DMS53 (cell line): ENCODE data around the gene CTDSP2.
"Not testable (repeated sequence)": the region's sequence is repeated elsewhere in the genome, so short reads cannot be mapped to it uniquely, and the experiment has no call there.

Source experiments
- DNase-seq: peaks from one replicate; lab custom pipeline; 2025; lab: John Stamatoyannopoulos, UW

The CTDSP2 gene

DNA sequence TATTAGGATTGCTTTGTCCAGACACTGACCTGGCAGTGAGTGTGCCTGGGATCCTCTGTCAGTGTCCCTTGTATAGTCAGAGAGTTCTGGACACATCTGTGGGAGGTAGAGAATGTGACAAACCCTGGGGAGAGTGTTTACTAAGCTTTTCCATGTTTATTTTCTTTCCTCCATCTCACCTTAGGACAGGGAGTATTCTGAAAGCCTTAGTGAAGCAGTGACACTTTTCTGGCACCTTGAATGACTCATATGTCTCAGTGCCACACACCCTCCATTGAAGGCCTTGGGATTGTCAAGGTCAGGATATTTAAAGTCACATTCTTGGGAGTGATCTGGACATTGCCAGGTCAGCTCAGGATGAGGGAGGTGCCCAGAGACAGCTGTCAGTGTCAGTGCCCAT, 34.9 kb upstream of the CTDSP2 start:
- DNase-seq = no peak

DNA sequence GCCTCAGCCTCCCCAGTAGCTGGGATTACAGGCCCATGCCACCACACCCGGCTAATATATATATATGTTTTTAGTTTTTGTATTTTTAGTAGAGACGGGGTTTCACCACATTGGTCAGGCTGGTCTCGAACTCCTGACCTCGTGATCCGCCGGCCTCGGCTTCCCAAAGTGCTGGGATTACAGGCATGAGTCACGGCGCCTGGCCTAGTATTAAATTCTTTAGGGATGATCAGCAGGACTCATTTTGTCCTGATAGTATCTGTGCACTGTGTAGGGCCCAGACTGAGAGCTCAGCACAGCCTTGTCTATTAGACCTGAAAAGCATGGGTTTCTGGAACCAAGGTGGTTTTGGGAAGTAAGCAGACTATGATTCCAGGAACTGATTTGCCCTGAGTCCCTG, 34.5 kb upstream of the CTDSP2 start:
- DNase-seq = not testable (repeated sequence)

DNA sequence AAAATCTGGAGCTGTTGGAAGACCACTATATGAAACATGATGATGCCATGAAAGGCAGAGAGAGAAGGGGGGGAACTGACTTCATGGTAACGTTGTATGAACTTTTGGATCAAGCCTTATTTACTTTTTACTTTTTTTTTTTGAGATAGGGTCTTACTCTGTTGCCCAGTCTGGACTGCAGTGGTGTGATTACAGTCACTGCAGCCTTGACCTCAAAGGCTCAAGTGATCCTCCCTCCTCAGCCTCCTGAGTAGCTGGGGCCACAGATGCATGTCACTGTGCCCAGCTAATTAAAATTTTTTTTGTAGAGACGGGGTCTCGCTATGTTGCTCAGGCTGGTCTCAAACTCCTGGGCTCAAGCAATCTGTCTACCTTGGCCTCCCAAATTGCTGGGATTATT, 31.3 kb upstream of the CTDSP2 start:
- DNase-seq = no peak

DNA sequence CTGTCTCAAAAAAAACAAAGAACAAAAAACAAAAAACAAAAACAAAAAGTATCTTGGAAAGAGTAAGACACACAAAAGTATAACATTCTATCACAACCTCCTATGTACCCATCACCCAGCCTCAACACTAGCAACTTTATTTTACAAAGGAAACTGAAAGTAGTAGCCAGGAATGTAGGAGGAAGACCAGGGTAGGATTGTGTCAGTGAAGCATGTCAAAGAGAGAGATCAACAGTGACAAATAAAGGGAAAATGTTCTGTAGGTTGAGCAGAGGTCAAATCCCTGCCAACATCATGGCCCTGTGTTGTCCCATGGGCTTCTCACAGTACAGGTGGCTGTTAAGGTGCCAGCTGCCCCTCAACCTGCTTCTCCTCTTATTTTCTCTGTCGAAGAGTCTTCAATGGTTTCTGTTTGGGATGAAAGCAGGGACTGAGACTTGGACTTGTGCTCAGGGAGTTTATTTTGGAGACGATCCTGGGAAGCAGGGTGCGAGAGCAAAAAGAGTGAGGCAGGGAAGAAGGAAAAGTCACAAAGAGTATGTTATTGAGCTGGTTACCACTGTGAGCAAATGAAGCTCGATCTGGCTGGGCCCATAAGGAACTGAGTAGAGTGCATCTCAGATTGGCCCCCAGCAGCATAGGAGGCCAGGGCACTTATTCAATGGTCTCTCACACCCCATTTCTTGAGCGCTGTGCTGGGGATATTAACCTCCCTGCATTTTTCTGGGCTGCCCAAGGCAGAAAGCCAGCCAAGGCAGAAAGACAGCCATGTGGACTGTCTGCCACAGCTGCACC, 29.4 kb upstream of the CTDSP2 start:
- DNase-seq = no peak

DNA sequence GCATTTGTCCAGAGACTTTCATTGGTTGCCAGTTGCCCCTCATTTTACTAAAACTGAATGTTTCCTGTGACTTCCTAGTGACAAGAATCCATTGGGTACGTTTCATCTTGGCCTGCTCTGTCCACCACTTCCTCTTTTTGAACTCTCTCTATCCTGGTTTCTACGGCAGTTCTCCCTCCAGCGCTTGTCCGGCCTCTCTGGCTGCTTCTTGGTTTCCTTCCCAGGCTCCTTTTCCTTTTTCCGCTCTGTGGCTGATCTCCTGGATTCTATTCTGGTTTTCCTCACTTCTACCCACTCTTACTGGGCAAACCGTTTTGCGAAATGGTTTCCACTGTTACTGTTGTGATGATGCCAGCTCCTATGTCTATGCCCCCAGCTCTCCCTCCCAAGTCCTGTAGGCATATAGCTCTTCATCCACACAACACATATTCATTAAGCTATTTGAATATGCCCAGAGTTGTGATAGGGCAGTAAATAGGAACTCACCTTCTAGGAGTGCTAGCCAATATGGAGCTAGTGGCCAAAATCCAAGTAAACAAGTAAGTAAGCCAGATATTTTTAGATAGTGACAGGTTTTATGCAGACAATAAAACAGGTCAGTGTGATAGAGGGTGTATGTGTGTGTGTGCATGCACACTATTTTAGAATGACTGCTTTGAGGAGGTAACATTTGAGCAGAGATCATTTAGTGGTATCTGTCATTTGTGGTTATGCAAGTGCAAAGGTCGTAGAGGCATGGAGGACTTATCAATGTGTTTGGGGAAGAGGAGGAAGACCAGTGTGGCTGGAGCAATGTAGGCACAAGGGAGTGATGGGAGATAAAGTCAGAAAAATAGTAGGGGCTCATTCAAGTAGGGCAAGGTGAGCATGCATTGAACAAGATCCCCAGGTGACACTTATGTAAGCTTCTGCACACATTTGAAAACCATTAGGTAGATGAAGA, 27.9 kb upstream of the CTDSP2 start:
- DNase-seq = no peak

DNA sequence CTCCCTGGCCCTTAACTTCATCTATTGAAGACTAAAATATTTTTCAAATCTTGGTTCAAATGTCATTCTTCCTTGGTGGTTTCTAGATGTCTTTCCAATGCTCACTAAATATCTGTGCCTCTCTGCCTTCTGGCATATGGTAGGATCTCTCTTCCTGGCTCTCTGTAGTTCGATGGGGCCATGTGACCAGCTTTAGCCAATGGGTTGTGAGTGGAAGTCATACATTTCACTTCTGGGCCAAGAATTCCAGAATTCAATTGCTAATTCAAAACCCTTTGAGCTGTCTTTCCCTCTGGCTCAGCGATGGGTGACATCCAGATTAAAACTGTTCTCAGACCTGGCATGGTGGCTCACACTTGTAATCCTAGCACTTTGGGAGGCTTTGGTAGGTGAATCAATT, 25.8 kb upstream of the CTDSP2 start:
- DNase-seq = no peak

DNA sequence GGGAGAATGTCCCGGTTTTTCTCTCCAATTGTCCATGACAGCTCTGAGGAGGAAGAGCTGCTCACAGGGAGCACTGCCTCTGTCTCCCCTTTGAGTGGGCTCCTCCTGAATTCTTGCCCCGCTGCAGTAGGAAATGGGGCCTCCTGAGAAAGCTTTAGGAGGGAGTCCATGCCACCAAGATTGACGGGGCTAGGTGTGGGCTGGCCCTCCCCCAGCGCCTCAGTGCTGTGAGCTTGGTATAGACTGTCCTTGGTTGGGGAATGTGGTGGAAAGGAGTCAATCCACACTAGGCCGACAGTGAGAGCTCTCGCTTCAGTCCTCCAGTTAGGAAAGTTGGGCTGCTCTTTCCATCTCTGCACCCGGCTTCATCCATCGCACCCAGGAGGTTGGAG, 23.4 kb upstream of the CTDSP2 start:
- DNase-seq = no peak

DNA sequence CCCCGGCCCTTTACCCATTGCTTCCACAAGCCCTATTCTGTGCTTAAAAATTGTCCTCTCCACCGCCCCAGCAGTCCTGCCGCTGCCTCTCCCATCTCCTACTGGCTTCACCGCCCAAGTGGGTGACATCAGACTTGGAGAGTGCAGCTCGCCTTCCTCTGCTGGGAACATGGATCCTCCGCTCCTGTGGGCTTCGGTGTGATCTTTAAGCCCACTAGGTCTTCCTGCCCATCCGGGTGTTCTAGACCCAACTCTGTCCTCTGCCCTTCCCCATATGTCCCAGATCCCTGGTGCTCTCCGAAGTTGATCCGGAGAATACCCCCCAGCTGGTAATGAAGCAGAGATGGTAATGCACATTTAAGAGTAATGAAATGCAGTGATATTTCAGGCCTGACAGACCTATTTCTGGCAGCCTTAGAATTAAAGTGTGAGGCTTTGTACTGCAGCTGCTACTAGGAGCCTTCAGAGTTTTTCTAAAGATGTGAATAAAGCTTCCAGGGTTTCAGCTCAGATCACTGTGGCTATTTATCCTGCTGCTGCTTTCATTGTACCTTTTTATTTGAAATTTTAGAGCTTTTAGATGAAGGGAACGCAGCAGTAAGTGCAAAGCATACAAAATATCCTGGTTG, 22.9 kb upstream of the CTDSP2 start:
- DNase-seq = no peak

DNA sequence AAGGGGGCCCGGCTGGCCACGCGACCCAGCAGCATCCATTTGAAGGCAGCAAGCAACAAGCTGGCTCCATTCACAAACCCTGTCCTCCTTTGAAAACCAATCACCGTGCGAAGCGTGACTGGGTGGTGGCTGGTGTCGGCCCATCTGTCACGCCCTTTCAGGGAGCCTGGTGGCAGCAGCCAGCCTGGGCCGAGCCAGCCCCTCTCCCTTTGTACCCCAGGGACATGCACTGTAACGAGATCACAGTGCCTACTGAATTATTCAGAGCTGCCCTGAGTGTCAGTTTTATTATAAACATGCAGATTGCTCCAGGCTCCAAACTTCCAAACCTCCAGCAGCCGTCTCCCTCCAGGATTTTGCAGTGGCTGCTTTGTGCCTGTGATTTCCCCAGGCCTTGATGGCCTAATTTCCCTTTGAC, 22.3 kb upstream of the CTDSP2 start:
- no peak for DNase-seq

DNA sequence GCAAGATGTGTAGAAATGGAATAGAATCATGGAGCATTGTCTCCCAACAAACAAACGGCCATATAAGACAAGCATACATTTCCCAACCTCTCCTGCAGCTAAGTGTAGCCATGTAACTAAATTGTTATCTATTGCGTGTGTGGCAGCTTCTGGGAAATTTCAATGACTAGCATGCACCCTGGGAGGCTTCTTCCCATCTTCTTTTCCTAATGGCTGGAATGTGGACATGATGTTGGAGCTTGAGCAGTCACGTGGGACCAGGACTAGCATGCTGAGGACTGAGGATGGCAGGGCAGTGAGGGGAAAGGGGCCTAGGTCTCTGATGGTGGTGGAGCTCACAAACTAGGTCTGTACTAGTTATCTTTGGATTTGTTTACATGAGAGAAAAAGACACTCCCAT, 21.7 kb upstream of the CTDSP2 start:
- no peak for DNase-seq

DNA sequence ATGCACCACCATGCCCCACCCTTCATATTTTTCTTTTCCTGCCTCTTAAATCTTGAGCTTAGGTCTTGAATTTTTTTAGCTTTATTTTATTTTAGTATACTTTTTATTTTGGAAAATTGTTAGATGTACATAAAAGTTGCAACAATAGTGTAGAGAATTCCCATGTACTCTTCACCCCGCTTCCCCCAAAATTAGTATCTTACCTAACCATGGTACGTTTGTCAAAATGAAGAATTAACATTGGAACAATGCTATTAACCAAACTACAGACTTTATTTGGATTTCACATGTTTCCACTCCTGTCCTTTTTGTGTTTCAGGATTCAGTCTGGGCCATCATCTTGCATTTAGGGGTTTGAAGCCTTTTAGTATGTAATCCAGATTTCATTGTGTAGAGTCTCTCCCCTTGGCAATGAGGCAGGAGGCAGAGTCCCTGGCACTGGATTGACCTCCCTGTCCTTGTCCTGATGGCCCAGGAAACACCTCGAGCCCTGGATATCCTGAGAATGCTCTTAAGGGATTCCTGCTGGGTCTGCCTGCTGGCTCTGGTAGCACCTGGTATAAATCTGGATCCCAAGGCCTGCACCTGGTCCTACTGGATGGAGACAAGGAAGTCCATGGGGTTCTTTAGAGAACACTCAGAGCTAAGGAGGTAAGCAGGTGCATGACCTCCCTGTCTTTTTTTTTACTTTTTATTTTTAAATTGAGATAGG, 19.9 kb upstream of the CTDSP2 start:
- DNase-seq = no peak

DNA sequence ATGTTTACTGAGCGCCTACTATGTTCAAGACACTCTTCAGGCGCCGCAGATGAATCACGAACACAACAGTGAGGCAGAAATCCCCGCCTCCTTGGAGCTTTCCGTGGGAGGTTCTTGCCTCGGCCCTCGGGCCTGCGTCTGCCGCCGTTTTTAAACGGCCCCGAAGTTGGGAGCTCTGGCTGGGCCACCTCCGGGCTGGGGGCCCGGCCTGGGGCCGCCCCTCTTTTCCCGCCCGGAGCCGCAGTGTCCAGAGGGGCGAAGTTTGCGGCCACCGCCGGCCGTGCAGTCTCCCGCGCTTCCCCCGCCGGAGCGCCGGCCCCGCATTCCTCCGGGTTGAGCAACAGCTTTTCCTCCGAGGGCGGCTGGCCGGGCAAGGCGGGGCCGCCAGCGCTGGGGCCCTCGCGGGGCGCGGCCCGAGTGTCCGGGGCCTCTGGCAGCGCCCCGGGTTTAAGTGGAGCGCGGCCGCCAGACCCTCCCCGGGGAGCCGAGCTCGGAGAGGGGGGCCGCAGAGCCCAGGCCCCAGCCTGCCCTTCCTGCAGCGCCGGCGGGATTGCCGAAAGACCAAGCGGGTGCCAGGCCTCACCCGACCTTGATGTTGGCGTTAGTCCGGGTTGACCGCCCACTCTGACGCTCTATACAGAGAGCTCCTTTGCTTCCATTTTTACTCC, 18.7 kb upstream of the CTDSP2 start:
- DNase-seq = peak; percentile 81

DNA sequence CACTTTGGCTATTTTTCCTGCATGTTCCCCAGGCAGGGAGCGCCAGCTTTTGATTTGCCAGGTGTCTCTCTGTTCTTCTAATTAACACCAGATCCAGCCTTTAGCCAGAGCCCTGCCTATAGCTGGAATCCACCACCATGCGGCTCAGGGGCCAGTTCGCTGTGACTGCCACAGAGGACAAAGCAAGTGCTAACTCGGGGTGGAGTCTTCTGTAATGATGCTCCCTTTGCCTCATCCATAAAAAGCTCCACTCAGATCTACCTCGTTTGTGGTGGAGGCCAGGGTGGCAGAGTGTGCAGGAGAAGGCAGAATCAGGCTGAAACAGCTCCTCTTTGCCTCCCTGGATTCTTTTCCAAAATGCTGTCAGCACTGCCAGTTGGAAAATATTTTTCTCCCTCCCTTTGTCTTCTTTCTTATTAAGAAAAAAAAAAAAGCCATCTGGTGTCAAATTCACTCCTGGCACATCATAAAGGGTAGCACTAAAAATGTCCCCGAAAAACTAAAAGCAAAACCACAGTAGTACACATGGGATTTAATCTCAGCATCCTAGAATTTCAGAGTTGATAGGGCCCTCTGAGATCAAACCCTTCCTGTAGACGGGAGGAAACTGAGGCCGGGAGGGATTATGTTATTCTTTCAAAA, 18.0 kb upstream of the CTDSP2 start:
- peak; percentile 40 for DNase-seq

DNA sequence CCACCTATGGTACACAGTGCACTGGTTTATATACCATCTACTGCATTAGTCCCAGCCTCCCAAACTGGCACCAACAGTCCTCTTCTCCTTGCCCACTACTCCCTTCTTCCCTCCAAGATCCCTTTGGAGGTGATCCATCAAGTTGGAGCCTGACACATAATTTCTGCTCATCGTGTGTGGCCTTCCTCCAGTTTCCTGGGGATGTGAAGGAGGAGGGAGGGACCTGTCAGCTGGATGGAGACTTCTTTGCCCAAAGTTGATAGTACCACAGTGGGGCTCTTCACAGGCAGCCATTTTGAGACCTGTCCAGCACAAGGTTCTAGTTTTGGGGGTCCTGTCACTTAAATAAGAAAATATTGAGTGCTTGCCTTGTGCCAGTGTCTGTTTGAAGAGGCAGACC, 17.1 kb upstream of the CTDSP2 start:
- no peak for DNase-seq

DNA sequence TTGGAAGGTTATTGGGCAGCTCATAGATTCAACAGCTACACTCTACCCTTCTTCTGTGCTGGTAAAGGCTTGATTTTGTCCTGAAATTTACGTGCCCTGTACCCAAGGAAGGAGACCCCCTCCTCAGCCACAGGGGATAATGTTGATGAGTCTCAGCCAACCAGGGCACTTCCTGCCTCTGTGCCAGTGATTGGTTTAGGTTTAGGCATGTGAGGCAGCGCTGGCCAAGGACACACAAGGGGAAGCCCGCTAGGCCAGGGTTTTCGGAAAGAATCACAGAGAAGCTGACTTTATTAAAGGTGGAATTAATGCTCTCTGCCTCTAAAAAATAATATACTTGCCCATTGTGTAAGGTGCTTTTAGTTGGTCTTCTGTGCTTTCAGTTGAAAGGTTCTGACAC, 15.4 kb upstream of the CTDSP2 start:
- no peak for DNase-seq

DNA sequence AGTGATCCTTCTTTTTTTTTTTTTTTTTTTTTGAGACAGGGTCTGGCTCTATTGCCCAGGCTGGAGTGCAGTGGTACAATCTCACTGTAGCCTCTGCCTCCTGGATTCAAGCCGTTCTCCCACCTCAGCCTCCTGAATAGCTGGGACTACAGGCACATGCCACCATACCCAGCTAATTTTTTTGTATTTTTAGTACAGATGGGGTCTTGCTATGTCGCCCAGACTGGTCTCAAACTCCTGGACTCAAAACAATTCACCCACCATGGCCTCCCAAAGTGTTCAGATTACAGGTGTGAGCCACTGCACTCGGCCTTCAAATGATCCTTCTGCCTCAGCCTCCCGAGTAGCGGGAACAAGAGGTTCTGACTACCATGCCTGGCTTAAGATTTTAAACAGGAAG, 14.4 kb upstream of the CTDSP2 start:
- not testable (repeated sequence) for DNase-seq

DNA sequence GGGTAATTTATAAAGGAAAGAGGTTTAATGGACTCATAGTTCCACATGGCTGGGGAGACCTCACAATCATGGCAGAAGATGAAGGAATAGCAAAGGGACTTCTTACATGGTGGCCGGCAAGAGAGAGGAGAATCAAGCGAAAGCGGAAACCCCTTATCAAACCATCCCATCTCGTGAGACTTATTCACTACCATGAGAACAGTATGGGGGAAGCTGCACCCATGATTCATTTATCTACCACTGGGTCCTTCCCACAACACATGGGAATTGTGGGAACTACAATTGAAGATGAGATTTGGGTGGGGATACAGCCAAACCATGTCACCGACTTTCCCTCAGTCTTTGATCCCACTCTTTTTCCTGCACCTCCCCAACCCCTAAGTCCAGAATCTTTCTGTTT, 12.6 kb upstream of the CTDSP2 start:
- DNase-seq = no peak

DNA sequence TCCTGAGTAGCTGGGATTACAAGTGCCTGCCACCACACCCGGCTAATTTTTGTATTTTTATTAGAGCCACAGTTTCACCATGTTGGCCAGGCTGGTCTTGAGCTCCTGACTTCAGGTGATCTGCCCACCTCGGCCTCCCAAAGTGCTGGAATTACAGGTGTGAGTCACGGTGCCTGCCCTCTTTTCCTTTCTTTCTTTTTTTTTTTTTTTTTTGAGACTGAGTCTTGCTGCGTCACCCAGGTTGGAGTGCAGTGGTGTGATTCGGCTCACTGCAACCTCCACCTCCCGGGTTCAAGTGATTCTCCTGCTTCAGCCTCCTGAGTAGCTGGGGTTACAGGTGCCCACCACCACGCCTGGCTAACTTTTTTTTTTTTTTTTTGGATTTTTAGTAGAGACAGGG, 11.6 kb upstream of the CTDSP2 start:
- not testable (repeated sequence) for DNase-seq

DNA sequence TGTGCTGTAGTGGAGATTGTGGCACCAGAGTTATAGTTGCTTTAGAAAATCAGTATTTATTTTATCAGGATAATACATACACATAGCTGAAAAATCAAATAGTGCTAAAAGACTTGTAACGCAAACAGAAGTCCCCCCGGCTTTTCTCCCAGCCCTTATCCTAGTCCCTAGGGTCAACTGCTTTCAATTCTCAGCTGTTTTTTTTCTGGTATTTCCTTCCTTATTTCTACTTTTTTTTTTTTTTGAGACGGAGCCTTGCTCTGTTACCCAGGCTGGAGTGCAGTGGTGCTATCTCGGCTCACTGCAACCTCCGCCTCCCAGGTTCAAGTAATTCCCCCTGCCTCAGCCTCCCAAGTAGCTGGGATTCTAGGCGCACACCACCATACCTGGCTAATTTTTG, 8.4 kb upstream of the CTDSP2 start:
- DNase-seq = no peak

DNA sequence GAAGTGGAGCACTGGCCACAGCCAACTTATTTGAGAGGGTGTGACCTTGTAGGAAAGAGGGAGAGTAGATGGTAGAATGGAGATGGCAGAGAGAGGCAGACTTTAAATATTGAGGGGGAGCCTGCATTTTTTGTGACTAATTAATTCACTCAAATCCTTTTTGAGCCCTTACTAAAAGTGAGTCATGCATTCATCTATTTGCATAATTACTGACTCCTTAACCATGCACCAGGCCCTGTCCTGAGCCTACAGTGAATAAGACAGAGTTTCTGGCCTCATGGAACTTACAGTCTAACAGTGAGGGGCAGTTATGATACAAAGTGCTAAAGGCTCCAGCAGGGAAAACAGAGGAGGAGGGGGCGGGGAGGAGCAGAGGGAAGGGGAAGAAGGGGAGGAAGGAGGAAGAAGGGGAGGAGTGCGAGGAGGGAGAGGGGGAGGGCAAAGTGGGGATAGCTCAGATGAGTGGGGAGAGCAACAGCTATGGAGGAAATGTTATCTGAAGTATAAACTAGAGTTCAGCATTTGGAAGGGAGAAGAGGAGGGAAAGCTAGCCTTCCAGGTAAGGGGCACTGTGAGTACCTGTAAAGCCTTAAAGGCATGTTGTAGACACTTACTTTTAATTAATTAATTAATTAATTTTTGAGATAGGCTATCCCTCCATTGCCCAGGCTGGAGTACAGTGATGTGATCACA, 7.5 kb upstream of the CTDSP2 start:
- no peak for DNase-seq
